Measurements from ENCODE around the gene TBC1D22B. TPM values are rescaled to one million over a fixed set of nuclear protein-coding genes. Genes with fewer than 3 reads are reported as not detected.
A peak's percentile ranks its signal among the peaks of the same experiment; 100 is the strongest.

The TBC1D22B gene
- total and polyA plus RNA-seq, 4 donors, result 3.9 to 17.0 (median 7.7) TPM

GRCh38 chr6:37316071-37316470 lies 58.5 kb downstream of the TBC1D22B start:
- H3K4me3 ChIP-seq (ENCODE audit: low read length in 2 of 2), result no peak overlapping the region
- 93 to 96% methylated on average over 7 of the region's 7 CpGs for WGBS, 2 donors
- H3K9me3 ChIP-seq (ENCODE audit: control insufficient read depth, low read length), result no peaks in the 10 kb centered on the region
- peaks cover 0 to 21% of the 10 kb centered on the region in 2 donors for H3K36me3 ChIP-seq (ENCODE audit: control insufficient read depth in 1 of 2, insufficient read depth in 2 of 2, low read length in 1 of 2)
- no peak for DNase-seq
- H3K27me3 ChIP-seq (ENCODE audit: control insufficient read depth in 1 of 2, insufficient read depth in 2 of 2, low read length in 1 of 2), result no peaks in the 10 kb centered on the region
- H3K4me1 ChIP-seq (ENCODE audit: control insufficient read depth in 1 of 2, insufficient read depth in 2 of 2, low read length in 2 of 2), result no peaks in the 10 kb centered on the region
- H3K27ac ChIP-seq (ENCODE audit: low read depth in 1 of 2, low read length in 2 of 2), result no peak overlapping the region
- intact Hi-C loops (cut with DNase I), result no loop called here
- ATAC-seq (ENCODE audit: low FRiP score), result no peak

DNA sequence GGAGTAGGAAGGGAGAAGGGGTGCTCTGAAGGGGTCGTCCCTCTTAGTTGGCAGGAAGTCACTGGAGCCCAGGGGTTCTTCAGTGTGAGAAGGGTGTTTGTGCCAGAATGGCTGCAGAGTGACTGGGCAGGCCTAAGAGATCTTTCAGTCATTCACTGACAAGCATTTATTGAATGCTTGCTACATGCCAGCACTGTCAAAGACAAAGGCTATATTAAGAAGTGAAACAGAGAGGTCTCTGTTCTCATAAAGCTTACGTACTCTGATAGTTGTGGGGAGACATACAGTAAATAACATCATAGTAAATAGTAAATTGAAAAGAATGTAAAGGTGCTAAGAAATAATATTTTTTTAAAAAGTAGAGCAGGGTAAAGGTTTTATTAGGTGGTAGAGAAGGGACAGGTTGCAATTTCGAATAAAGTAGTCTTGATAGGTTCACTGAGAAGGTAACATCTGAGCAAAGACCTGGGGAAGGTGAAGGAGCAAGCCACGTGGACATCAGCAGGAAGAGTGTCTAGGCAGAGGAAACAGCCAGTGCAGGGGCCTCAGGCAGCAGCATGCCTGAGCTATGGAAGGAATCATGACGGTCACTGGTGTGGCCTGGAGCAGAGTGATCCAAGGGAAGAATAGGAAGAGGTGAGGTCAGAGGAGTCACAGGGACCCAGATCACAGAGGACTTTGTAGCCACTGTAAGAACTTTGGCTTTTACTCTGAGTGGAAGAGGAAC lies 59.9 kb downstream of the TBC1D22B start:
- ATAC-seq (ENCODE audit: low FRiP score) (no peak), DNase-seq (no peak)
- WGBS, 2 donors, result 88 to 92% methylated on average over 5 of the region's 5 CpGs
- no peaks in the 10 kb centered on the region for H3K27me3 ChIP-seq (ENCODE audit: control insufficient read depth in 1 of 2, insufficient read depth in 2 of 2, low read length in 1 of 2)
- intact Hi-C loops (cut with DNase I), result no loop called here
- H3K27ac ChIP-seq (ENCODE audit: low read depth in 1 of 2, low read length in 2 of 2), result no peak overlapping the region
- no peaks in the 10 kb centered on the region for H3K4me1 ChIP-seq (ENCODE audit: control insufficient read depth in 1 of 2, insufficient read depth in 2 of 2, low read length in 2 of 2)
- H3K9me3 ChIP-seq (ENCODE audit: control insufficient read depth, low read length), result no peaks in the 10 kb centered on the region
- H3K4me3 ChIP-seq (ENCODE audit: low read length in 2 of 2), result no peak overlapping the region
- H3K36me3 ChIP-seq (ENCODE audit: control insufficient read depth in 1 of 2, insufficient read depth in 2 of 2, low read length in 1 of 2), result peaks cover 0 to 21% of the 10 kb centered on the region in 2 donors

DNA sequence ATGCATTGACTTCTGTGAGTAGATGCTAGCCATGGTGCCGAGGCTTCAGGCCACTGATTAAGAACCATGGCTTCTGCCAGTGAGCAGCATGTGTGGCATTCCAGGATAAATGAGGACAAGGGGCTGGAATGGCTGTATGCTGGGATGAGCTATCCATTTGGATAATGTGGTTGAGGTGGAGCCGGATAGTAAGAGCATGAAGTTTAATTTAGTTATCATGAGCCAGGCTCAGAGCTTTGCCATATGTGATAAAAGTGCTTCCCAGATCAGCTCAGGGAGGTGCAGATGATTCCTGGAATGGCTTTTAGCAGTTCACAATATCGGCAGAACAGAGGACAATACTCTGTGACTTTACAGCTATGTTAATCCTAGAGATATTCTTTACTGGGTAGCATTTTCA lies 61.6 kb downstream of the TBC1D22B start:
- Histone ChIP-seq H3K4me3 (ENCODE audit: low read length in 2 of 2) (no peak overlapping the region), H3K27me3 (ENCODE audit: control insufficient read depth in 1 of 2, insufficient read depth in 2 of 2, low read length in 1 of 2) (no peaks in the 10 kb centered on the region), H3K4me1 (ENCODE audit: control insufficient read depth in 1 of 2, insufficient read depth in 2 of 2, low read length in 2 of 2) (peaks cover 0 to 2% of the 10 kb centered on the region in 2 donors), H3K9me3 (ENCODE audit: control insufficient read depth, low read length) (no peaks in the 10 kb centered on the region), H3K36me3 (ENCODE audit: control insufficient read depth in 1 of 2, insufficient read depth in 2 of 2, low read length in 1 of 2) (peaks cover 0 to 15% of the 10 kb centered on the region in 2 donors), H3K27ac (ENCODE audit: low read depth in 1 of 2, low read length in 2 of 2) (no peak overlapping the region)
- no peak for DNase-seq
- no peak for ATAC-seq (ENCODE audit: low FRiP score)
- intact Hi-C loops (cut with DNase I), result no loop called here
- 83% methylated on average over 3 of the region's 3 CpGs for WGBS, 2 donors

DNA sequence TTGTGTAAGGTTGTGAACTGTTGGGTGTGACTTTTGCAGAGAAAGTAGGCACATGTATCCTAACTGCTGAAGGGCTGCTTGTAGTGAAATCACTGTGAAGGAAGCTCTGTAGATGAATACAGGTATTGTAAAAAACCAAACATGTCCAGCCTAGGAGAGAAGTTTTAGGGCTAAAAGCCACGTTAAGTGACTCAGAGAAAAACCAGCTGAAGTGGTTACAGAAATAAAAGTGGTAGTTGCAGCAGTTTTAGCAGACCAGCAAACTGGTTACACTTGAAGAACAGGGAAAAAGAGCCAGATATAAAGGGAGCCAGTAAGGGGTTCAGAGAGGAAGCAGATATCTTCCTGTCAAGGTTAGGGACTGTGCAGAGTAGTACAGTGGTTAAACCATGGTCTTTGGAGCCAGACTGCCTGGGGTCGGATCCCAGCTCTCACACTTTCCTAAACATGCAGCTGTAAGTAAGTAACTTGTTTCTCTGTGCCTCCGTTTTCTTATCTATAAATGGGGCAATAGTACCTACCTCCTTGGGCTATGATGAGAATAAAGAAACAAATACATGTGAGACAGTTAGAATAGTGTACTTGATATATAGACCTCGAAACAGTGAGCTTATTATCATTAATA lies 62.4 kb downstream of the TBC1D22B start:
- Histone ChIP-seq H3K9me3 (ENCODE audit: control insufficient read depth, low read length) (no peaks in the 10 kb centered on the region), H3K27me3 (ENCODE audit: control insufficient read depth in 1 of 2, insufficient read depth in 2 of 2, low read length in 1 of 2) (no peaks in the 10 kb centered on the region), H3K4me1 (ENCODE audit: control insufficient read depth in 1 of 2, insufficient read depth in 2 of 2, low read length in 2 of 2) (peaks cover 0 to 2% of the 10 kb centered on the region in 2 donors), H3K4me3 (ENCODE audit: low read length in 2 of 2) (no peak overlapping the region), H3K36me3 (ENCODE audit: control insufficient read depth in 1 of 2, insufficient read depth in 2 of 2, low read length in 1 of 2) (peaks cover 0 to 15% of the 10 kb centered on the region in 2 donors), H3K27ac (ENCODE audit: low read depth in 1 of 2, low read length in 2 of 2) (no peak overlapping the region)
- no peak for DNase-seq
- no peak for ATAC-seq (ENCODE audit: low FRiP score)
- 77 to 80% methylated on average over 4 of the region's 4 CpGs for WGBS, 2 donors
- intact Hi-C loops (cut with DNase I), result loop anchor here (10.0 kb wide), 1 partner anchor 375 kb away; the partner anchor contains the start of gene MDGA1 (in 2 of the 2)

- no peak for ATAC-seq (ENCODE audit: low FRiP score)
- peaks cover 0 to 12% of the 10 kb centered on the region in 2 donors for H3K36me3 ChIP-seq (ENCODE audit: control insufficient read depth in 1 of 2, insufficient read depth in 2 of 2, low read length in 1 of 2)
- no peak overlapping the region for H3K4me3 ChIP-seq (ENCODE audit: low read length in 2 of 2)
- 66 to 71% methylated on average over 8 of the region's 8 CpGs for WGBS, 2 donors
- no peaks in the 10 kb centered on the region for H3K9me3 ChIP-seq (ENCODE audit: control insufficient read depth, low read length)
- intact Hi-C loops (cut with DNase I), result loop anchor here (10.0 kb wide), 1 partner anchor 374 kb away; the partner anchor contains the start of gene MDGA1 (in 2 of the 2)
- peaks cover 0 to 2% of the 10 kb centered on the region in 2 donors for H3K4me1 ChIP-seq (ENCODE audit: control insufficient read depth in 1 of 2, insufficient read depth in 2 of 2, low read length in 2 of 2)
- DNase-seq, result no peak
- H3K27me3 ChIP-seq (ENCODE audit: control insufficient read depth in 1 of 2, insufficient read depth in 2 of 2, low read length in 1 of 2), result no peaks in the 10 kb centered on the region
- no peak overlapping the region for H3K27ac ChIP-seq (ENCODE audit: low read depth in 1 of 2, low read length in 2 of 2)
These were observed 63.1 kb downstream of the TBC1D22B start for GRCh38 chr6:37320646-37321045.

DNA sequence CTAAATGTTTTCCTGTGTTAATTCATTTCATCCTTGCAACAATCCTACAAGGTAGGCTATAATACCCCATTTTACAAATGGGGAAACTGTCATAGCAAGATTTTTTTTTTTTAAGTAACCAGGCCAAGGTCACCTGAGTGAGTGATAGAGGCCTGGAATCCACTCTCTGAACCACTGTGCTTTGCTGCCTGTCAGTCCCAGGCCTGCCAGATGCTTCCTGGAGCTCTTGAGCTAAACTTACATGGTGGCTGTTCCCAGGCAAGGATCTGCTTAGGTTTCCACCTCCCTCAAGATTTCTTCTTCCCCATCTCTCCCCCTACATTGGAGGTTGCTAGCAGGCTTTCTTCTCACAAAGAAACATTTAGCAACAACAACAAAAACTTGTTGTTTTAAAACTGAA lies 63.5 kb downstream of the TBC1D22B start:
- Histone ChIP-seq H3K9me3 (ENCODE audit: control insufficient read depth, low read length) (no peaks in the 10 kb centered on the region), H3K36me3 (ENCODE audit: control insufficient read depth in 1 of 2, insufficient read depth in 2 of 2, low read length in 1 of 2) (peaks cover 0 to 12% of the 10 kb centered on the region in 2 donors), H3K4me3 (ENCODE audit: low read length in 2 of 2) (no peak overlapping the region), H3K27me3 (ENCODE audit: control insufficient read depth in 1 of 2, insufficient read depth in 2 of 2, low read length in 1 of 2) (no peaks in the 10 kb centered on the region), H3K27ac (ENCODE audit: low read depth in 1 of 2, low read length in 2 of 2) (no peak overlapping the region), H3K4me1 (ENCODE audit: control insufficient read depth in 1 of 2, insufficient read depth in 2 of 2, low read length in 2 of 2) (peaks cover 0 to 2% of the 10 kb centered on the region in 2 donors)
- ATAC-seq (ENCODE audit: low FRiP score), result no peak
- intact Hi-C loops (cut with DNase I), result loop anchor here (10.0 kb wide), 1 partner anchor 374 kb away; the partner anchor contains the start of gene MDGA1 (in 2 of the 2)
- no peak for DNase-seq

- WGBS, 2 donors, result 83 to 86% methylated on average over 8 of the region's 8 CpGs
- no peaks in the 10 kb centered on the region for H3K27me3 ChIP-seq (ENCODE audit: control insufficient read depth in 1 of 2, insufficient read depth in 2 of 2, low read length in 1 of 2)
- no peaks in the 10 kb centered on the region for H3K9me3 ChIP-seq (ENCODE audit: control insufficient read depth, low read length)
- no peak for DNase-seq
- intact Hi-C loops (cut with DNase I), result loop anchor here (10.0 kb wide), 1 partner anchor 373 kb away; the partner anchor contains the start of gene MDGA1 (in 2 of the 2)
- H3K4me1 ChIP-seq (ENCODE audit: control insufficient read depth in 1 of 2, insufficient read depth in 2 of 2, low read length in 2 of 2), result peaks cover 0 to 2% of the 10 kb centered on the region in 2 donors
- H3K36me3 ChIP-seq (ENCODE audit: control insufficient read depth in 1 of 2, insufficient read depth in 2 of 2, low read length in 1 of 2), result peaks cover 0 to 10% of the 10 kb centered on the region in 2 donors
- no peak for ATAC-seq (ENCODE audit: low FRiP score)
- no peak overlapping the region for H3K27ac ChIP-seq (ENCODE audit: low read depth in 1 of 2, low read length in 2 of 2)
- no peak overlapping the region for H3K4me3 ChIP-seq (ENCODE audit: low read length in 2 of 2)
These were observed 64.2 kb downstream of the TBC1D22B start for GRCh38 chr6:37321516-37322415.

- Histone ChIP-seq H3K4me3 (ENCODE audit: low read length in 2 of 2) (no peak overlapping the region), H3K36me3 (ENCODE audit: control insufficient read depth in 1 of 2, insufficient read depth in 2 of 2, low read length in 1 of 2) (peaks cover 0 to 4% of the 10 kb centered on the region in 2 donors), H3K9me3 (ENCODE audit: control insufficient read depth, low read length) (no peaks in the 10 kb centered on the region), H3K27ac (ENCODE audit: low read depth in 1 of 2, low read length in 2 of 2) (peak overlapping the region; percentile 46 to 73), H3K4me1 (ENCODE audit: control insufficient read depth in 1 of 2, insufficient read depth in 2 of 2, low read length in 2 of 2) (peaks cover 0 to 2% of the 10 kb centered on the region in 2 donors), H3K27me3 (ENCODE audit: control insufficient read depth in 1 of 2, insufficient read depth in 2 of 2, low read length in 1 of 2) (no peaks in the 10 kb centered on the region)
- ATAC-seq (ENCODE audit: low FRiP score) (no peak), DNase-seq (no peak)
- intact Hi-C loops (cut with DNase I), result loop anchor here (10.0 kb wide), 1 partner anchor 371 kb away; the partner anchor contains the start of gene MDGA1 (in 2 of the 2)
- 0 to 4% methylated on average over 3 of the region's 3 CpGs for WGBS, 2 donors
These were observed 66.0 kb downstream of the TBC1D22B start for GRCh38 chr6:37323580-37323979.

All from aorta (tissue), 5 donors.